Pancreas (tissue), 10 donors: ENCODE measurements around the gene MOGAT2. TPM values are rescaled to one million over a fixed set of nuclear protein-coding genes. Genes with fewer than 3 reads are reported as not detected.

Experiments used
- ATAC-seq, 4 donors: fragments of 200-7000 bp; cut with Tn5 transposase; one replicate each; pipeline versions ENCODE4 v1.8.0 to v1.9.1; 2020; ENCODE audit warnings: mild to moderate bottlenecking in 4 of 4, moderate library complexity in 4 of 4
- DNase-seq, 6 donors: peaks; one replicate each; pipeline ENCODE4 v3.0.0-alpha.2; 2020
- FAIRE-seq: peaks from 2 replicates; lab custom pipeline; 2012; peaks lifted over from hg19 to GRCh38; lab: Jason Lieb, UNC
- H3K27ac ChIP-seq, 4 donors: fragments of 200-600 bp; sonication (generic); 1 replicate in 3 of 4; 2 replicates in 1 of 4; pipeline versions ENCODE4 v1.5.0 to v1.8.0; 2020
- H3K27me3 ChIP-seq, 4 donors: fragments of 200-600 bp; one replicate each; pipeline ENCODE4 v1.8.0; 2021
- H3K36me3 ChIP-seq, 3 donors: fragments of 200-600 bp; sonication (generic) in 1 of 3; one replicate each; pipeline versions ENCODE4 v1.5.0 to v1.8.0; 2020 to 2021
- H3K4me1 ChIP-seq, 3 donors: fragments of 200-600 bp; one replicate each; pipeline ENCODE4 v1.8.0; 2021
- H3K4me3 ChIP-seq, 4 donors: fragments of 200-600 bp; sonication (generic) in 2 of 4; one replicate each; pipeline versions ENCODE4 v1.5.0 to v1.8.0; 2020 to 2021
- H3K9me3 ChIP-seq, 4 donors: fragments of 200-600 bp; one replicate each; pipeline ENCODE4 v1.8.0; 2021
- CTCF ChIP-seq, 4 donors: fragments of 200-600 bp; sonication (generic) in 3 of 4; IDR thresholded peaks; one replicate each; pipeline versions ENCODE4 v1.5.0 to v1.8.0; 2021; ENCODE audit warnings: antibody characterized with exemption in 4 of 4
- WGBS, 2 donors: extraction: QIAGEN DNeasy Blood & Tissue Kit; methylation state at CpG; one replicate each; pipeline ENCODE4 v1.1.7; 2013; 5-methylcytosine and 5-hydroxymethylcytosine counted together
- intact Hi-C, 3 donors: fragments of 100-400 bp; cut with DNase I; formaldehyde crosslinking; loops; one replicate each; pipeline versions ENCODE4 v1.11.1 to v1.14.2; 2022
- polyA plus RNA-seq, 2 donors: library from polyadenylated mRNA; stranded (reverse); fragments of 200-250 nt; gene quantifications; one replicate each; pipeline ENCODE4 v1.2.3, GENCODE V29; 2013
- total RNA-seq, 6 donors: library from RNA; stranded (reverse); fragmentation: NEBNext Ultra II Directional in 4 of 6; extraction: Animal tissue kit (Norgen Biotek cat#: 25700) in 4 of 6; gene quantifications; one replicate each; pipeline versions ENCODE4 v1.2.1 to v1.2.4, GENCODE V29; 2021 to 2023
- donor health status: healthy with polysubstance abuse.
- donor health status: DM: no; HTN: no; CAD: no; lungs with moderate emphysema.
- donor health status: DM: no; HTN: no; CAD: no.
- donor health status: control.
- donor health status: control.
- donor health status: Bipolar disorder and iron deficiency.
- donor health status: DM: yes; HTN: yes; CAD: no.
- donor health status: DM: no; HTN: no; CAD: no.
- donor health status: DM: no; HTN: no; CAD: no.
- donor health status: DM: yes; HTN: yes; CAD: no.

Gene MOGAT2
- total and polyA plus RNA-seq, 8 donors: 0.08 to 0.09 (median 0.09) TPM; not detected in 5

GRCh38 chr11:75725547-75726320 is 8.1 kb downstream of the MOGAT2 start:
- intact Hi-C loops: no loop called here
- WGBS, 2 donors: 53 to 56% methylated on average over 13 of the region's 13 CpGs
- Histone ChIP-seq H3K9me3 (no peaks in the 10 kb centered on the region), H3K27me3 (no peaks in the 10 kb centered on the region), H3K4me3 (no peak overlapping the region), H3K36me3 (no peaks in the 10 kb centered on the region), H3K4me1 (no peaks in the 10 kb centered on the region), H3K27ac (no peak overlapping the region)
- ATAC-seq (peak in 1 of 4 donors; percentile 28), FAIRE-seq (no peak), DNase-seq (no peak)
- TF ChIP-seq CTCF (IDR thresholded peaks at IDR 0.05): no peak

- FAIRE-seq (no peak), DNase-seq (no peak), ATAC-seq (no peak)
- Histone ChIP-seq H3K4me1 (no peaks in the 10 kb centered on the region), H3K9me3 (no peaks in the 10 kb centered on the region), H3K4me3 (no peak overlapping the region), H3K27ac (no peak overlapping the region), H3K36me3 (no peaks in the 10 kb centered on the region), H3K27me3 (no peaks in the 10 kb centered on the region)
- no peak for TF ChIP-seq CTCF (IDR thresholded peaks at IDR 0.05)
- 98 to 100% methylated on average over 2 of the region's 2 CpGs for WGBS, 2 donors
- intact Hi-C loops: no loop called here
These were observed 11.4 kb downstream of the MOGAT2 start for GRCh38 chr11:75728992-75729391.

- TF ChIP-seq CTCF (IDR thresholded peaks at IDR 0.05): no peak
- WGBS, 2 donors: 94% methylated on average over 5 of the region's 5 CpGs
- no peak overlapping the region for H3K27ac ChIP-seq
- H3K4me3 ChIP-seq: no peak overlapping the region
- intact Hi-C loops: no loop called here
- H3K9me3 ChIP-seq: no peaks in the 10 kb centered on the region
- no peak for DNase-seq
- no peaks in the 10 kb centered on the region for H3K27me3 ChIP-seq
- H3K36me3 ChIP-seq: no peaks in the 10 kb centered on the region
- FAIRE-seq: no peak
- ATAC-seq: no peak
- no peaks in the 10 kb centered on the region for H3K4me1 ChIP-seq
These were observed 13.5 kb downstream of the MOGAT2 start for GRCh38 chr11:75731095-75731494.

GRCh38 chr11:75733071-75733430 is 15.4 kb downstream of the MOGAT2 start:
- Histone ChIP-seq H3K9me3 (no peaks in the 10 kb centered on the region), H3K36me3 (no peaks in the 10 kb centered on the region), H3K4me1 (no peaks in the 10 kb centered on the region), H3K4me3 (no peak overlapping the region), H3K27ac (no peak overlapping the region), H3K27me3 (no peaks in the 10 kb centered on the region)
- intact Hi-C loops: no loop called here
- no peak for DNase-seq
- ATAC-seq: no peak
- no peak for FAIRE-seq
- TF ChIP-seq CTCF (IDR thresholded peaks at IDR 0.05): no peak
- 93 to 94% methylated on average over 8 of the region's 8 CpGs for WGBS, 2 donors

GRCh38 chr11:75733431-75734107 is 15.9 kb downstream of the MOGAT2 start:
- no peak overlapping the region for H3K4me3 ChIP-seq
- H3K27ac ChIP-seq: no peak overlapping the region
- FAIRE-seq: no peak
- H3K9me3 ChIP-seq: no peaks in the 10 kb centered on the region
- ATAC-seq: peak in 1 of 4 donors; percentile 57
- intact Hi-C loops: no loop called here
- DNase-seq: no peak
- TF ChIP-seq CTCF (IDR thresholded peaks at IDR 0.05): no peak
- H3K36me3 ChIP-seq: no peaks in the 10 kb centered on the region
- WGBS, 2 donors: 85 to 90% methylated on average over 5 of the region's 5 CpGs
- H3K27me3 ChIP-seq: no peaks in the 10 kb centered on the region
- H3K4me1 ChIP-seq: no peaks in the 10 kb centered on the region
